AG09319 (cell line): ENCODE data around the gene PDCD4.
"Not testable (repeated sequence)": the region's sequence is repeated elsewhere in the genome, so short reads cannot be mapped to it uniquely, and the experiment has no call there.

ENCODE experiments used
- DNase-seq: peaks from one replicate; pipeline ENCODE4 v3.0.0-alpha.2; 2010; ENCODE audit warnings: low read depth; ENCODE audit errors: extremely low read depth
- TF ChIP-seq, protein P1 (sequence below): IDR thresholded peaks from 2 replicates; pipeline ENCODE4 v1.5.1; 2011; ENCODE audit warnings: low read depth, mild to moderate bottlenecking, inconsistent platforms, low read length, moderate library complexity

Gene PDCD4

DNA sequence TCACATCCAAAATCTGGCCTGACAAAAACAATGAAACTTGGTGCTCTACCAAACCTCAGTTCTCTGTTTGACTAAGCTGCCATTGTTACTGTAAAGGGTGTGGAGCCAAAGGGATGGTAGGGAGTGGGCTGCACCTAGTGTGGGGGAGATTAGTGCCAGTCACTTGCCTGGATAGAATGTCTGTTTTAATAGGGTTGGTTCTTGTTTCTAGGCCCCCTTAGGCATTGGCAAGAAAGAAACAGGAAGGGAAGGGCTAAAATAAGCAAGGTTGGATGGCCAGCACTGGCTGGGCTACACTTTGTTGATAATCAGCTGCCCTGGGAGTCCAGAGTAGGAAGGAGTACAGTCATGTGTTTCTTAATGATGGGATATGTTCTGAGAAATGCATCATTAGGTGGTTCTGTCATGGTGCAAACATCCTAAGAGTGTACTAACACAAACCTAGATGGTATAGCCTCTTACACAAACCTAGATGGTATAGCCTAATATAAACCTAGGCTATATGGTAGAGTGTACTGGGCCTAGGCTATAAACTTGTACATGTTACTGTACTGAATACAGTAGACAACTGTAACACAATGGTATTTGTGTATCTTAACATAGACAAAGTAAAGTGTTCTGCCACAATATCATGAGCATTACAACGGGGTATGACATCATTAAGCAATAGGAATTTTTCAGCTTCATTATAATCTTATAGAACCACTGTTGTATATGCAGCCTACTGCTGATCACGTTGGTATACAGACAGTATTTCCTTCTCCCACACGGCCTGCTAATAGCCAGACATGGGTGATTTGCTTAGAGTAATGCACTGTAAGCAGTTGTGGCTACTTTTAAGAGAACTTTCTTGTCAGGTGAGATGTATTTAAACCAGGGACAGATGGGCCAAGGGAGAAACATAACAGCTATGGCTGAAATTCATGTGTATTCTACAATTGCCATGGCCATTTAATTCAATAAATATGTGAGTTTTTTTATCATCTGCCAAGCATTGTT is 31.9 kb downstream of the PDCD4 start:
- no peak for DNase-seq
- TF ChIP-seq, protein P1, sequence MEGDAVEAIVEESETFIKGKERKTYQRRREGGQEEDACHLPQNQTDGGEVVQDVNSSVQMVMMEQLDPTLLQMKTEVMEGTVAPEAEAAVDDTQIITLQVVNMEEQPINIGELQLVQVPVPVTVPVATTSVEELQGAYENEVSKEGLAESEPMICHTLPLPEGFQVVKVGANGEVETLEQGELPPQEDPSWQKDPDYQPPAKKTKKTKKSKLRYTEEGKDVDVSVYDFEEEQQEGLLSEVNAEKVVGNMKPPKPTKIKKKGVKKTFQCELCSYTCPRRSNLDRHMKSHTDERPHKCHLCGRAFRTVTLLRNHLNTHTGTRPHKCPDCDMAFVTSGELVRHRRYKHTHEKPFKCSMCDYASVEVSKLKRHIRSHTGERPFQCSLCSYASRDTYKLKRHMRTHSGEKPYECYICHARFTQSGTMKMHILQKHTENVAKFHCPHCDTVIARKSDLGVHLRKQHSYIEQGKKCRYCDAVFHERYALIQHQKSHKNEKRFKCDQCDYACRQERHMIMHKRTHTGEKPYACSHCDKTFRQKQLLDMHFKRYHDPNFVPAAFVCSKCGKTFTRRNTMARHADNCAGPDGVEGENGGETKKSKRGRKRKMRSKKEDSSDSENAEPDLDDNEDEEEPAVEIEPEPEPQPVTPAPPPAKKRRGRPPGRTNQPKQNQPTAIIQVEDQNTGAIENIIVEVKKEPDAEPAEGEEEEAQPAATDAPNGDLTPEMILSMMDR, result no peak

DNA sequence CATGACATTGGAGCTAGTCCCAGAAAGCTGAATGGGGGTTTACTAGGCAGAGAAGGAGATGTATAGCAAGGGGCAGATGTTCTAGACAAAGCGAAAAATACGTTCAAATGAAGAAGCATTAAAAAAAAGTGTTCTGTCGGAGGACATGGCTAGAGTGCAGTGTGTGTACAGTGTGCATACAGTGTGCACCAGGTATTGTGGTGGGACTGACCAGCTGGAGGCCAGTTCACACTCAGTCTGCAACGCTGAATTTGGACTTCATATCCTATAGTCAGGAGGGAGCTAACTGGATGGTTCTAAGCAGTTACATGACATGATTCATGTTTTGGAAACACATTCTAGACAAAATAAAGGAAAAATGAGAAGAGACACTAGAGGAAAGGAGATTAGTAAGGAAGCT is 38.4 kb downstream of the PDCD4 start:
- no peak for DNase-seq
- TF ChIP-seq, protein P1, result no peak

DNA sequence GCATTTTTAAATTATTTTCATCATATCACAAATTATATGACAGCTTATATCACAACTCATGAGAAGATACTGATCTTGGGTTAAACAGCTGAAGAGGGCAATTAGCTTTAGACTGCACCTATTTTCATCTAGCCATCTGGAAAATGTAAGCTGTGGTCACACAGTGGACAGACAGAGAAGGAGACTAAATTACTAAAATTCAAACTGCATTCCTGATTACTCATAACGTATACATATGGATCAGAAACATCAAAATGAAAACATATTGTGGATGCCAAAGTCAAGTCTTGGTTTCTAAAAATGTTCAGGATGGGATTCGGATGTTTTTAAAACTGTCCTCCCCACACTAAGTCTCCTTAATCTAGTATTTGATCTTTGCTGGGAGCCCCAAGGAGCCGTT is 40.6 kb downstream of the PDCD4 start:
- no peak for DNase-seq
- TF ChIP-seq, protein P1, result no peak

DNA sequence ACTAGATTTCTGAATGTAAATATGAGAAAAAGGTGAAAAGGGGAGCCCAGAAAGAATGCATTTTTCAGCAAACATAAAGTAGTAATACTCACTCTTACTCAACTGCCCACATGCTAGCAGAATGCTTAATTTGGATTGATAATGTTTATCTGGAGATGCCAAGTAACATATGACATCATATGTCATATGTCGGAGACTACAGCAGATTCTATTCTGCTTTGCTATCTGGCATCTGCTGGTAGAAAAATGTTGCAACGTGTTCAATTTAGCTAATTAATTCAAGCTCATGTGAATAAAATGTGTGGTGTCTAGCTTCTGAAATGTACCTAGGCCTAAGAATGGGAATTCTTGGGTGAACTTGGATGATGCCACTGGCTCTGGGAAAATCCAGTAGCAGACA is 42.7 kb downstream of the PDCD4 start:
- TF ChIP-seq, protein P1, result no peak
- DNase-seq, result no peak

DNA sequence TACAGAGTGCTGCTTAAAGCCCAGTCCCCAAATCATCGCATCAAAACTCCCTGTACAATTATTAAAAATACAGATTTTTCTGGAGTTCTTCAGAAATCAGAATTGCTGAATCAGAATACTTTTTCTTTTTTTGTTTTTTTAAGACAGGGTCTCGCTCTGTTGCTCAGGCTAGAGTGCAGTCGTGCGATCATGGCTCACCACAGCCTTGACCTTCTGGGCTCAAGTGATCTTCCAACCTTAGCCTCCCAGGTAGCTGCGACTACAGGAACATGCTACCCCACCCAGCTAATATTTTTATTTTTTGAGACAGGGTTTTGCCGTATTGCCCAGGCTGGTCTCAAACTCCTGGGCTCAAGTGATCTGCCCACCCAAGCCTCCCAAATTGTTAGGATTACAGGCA is 43.3 kb downstream of the PDCD4 start:
- DNase-seq, result no peak
- TF ChIP-seq, protein P1, result no peak

DNA sequence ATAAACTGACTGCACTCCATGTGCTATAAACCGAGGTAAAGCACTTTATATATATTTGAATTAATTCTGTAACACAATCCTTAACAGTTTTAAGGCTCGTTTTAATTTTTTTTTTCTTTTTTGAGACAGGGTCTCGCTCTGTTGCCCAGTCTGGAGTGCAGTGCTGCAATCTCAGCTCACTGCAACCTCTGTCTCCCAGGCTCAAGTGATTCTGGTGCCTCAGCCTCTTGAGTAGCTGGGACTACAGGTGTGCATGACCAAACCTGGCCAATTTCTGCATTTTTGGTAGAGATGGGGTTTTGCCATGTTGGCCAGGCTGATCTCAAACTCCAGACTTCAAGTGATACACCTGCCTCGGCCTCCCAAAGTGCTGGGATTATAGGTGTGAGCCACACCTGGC is 43.9 kb downstream of the PDCD4 start:
- not testable (repeated sequence) for DNase-seq

DNA sequence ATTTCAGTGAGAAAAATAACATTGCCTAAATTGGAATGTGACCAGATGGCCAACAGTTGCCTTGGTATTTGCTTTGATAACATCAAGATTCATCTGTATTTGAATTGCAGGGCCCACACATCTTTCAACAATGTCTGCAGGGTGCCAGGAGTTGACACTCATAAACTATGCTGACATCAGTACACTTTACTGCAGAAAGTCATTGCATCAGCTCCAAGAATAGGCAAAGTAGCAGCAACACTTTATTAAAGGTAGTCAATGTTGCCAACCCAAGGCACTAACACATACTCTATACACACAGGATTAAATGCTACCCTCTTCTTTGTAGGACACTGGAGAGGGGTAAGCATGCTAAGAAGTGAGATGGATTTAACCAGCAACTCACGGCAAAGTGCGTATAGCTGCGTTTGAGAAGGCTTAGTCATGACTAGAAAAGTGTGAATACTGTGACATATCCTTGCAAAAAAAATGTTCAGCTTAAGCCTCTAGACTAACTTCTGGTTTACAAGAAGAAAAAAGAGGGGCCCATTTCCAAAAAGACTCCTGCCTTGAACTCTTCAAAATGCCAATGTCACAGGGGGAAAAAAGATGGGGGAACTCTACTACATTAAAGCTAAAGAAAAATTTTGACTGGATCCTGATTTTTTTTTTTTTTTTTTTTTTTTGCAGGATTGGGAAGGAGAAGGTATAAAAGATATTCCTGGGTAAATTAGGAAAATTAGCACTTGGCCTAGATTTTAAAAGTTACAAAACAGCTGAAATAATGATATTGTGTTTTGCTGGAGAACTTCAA is 45.0 kb downstream of the PDCD4 start:
- peak; percentile 57 for DNase-seq
- TF ChIP-seq, protein P1, result no peak
